Stimulated activated CD8-positive, alpha-beta memory T cell treated with anti-CD3 and anti-CD28 coated beads, Interleukin-2, amount 100 ng/mL, for 48 hours (primary cell): ENCODE measurements around the gene RHBDF1.
"Not testable (repeated sequence)": the region's sequence is repeated elsewhere in the genome, so short reads cannot be mapped to it uniquely, and the experiment has no call there.

ENCODE experiments used
- DNase-seq, 2 donors: peaks; one replicate each; pipeline ENCODE4 v3.0.0-alpha.2; 2020; ENCODE audit warnings: low read depth in 2 of 2

RHBDF1 gene

DNA sequence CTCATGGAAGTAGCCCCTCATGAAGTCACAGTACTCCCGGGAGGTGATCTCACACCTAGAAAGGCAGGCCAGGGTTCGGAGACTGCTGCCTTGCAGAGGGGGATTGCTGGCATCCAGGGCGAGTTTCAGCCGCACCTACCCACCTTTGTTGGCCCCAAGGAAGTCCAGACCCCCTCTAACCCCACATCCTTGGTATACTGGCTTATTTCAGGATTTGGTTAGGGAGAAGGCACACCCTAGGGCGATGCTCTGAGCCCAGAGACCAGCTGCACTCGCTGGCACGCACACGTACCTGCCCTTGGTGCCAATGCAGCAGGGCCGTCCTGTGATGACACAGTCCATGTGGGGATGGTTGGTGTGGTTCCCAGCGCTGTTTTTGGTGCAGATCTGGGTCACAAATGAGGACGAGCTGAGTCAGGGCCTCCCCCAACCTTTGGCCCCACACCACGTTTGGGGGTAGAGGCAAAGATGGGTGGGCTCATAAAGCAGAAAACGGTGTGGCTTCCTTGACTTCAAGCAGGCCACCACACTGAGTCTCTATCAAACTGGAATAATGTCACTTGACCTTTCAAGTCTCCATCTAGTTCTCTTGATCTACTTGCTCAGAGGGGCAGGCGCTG, 12.9 kb downstream of the RHBDF1 start:
- no peak for DNase-seq

DNA sequence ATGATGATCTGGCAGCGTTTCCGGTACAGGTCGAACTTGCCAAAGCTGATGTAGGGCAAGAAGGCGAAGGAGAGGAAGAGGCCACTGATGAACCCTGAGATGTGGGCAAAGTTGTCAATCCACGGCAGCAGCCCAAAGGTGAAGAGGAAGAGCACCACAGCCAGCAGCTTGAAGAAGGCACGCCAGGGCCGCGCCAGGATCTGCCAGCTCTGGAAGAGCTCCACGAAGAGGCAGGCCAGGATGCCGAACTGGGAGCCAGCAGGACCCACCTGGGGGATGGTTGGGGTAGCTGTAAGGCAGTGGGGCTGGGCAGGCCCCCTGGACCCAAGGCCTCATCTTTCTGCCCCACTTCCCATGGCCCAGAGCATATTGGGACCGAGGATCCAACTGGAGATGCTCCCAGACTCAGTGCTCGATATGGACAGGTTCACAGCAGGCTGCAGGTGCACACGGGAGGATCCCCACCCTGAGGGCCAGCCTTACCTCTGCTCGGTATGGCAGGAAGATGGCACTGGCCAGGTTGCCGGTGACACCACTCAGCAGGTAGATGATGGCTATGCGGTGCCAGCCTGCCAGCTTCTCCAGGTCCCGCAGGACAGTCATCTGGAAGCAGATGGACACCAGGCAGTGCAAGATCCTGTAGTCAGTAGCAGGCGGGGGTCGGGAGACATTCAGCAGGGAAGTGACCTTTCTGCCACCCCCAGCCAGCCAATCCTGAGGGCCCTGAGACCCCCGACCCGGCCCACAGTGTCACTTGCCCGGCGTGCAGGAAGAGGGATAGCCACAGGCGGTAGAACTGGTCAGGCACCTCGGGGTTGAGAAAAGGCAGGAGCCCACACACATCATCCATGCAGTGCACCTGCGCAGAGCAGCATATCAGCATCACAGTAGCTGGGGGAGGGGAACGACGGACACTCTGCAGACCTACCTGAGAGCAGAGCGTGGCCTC, 13.7 kb downstream of the RHBDF1 start:
- no peak for DNase-seq

DNA sequence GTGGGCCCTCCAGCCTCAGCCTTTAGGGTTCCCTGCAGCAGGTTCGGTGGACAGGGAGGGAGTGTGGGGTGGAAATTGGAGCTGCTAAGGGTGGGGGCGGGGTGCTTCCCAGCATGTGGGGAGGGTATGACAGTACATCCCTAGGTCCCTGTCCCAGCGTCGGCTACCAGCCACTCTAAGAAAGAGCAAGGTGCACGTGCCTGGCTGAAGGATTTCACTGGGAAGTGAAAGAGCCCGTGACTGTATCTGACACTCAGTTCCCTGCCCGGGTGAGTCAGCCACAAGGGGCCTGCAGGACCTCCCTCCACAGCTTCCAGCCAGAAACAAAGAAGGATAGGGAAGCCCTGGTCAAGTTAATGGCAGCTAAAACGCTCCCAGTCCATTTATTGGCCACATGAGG, 14.7 kb downstream of the RHBDF1 start:
- DNase-seq, result no peak

DNA sequence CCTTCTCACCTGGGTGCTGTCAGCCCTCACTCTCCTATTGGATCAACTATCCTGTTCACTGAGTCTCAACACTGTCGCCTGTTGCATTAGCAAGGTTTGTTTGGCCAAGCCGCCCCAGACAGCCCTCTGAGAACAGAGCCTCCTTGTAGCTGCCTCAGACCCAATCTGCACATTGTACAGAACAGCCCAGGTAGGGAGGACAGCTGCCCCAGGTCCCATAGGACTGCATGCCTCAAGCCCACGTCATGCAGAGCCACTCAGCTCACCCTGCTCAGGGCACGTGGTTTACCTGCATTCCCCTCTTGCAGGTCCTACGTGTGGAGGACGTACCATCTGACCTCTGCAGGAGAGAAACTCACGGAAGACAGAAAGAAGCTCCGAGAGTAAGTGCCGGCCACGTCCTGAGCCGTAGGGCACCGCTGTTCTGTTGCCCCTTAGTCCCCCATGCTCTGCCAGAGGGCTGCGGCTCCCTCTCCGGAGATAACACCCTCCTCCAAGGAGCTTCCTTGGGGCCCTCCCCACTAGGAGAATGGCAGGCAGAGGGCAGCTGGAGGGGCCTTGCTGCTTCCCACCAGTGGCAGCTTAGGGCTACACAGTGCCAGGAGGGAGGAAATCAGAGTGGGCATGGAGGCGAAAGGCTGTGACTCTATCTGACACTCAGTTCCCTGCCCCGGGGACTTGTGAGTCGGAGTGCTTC, 16.1 kb downstream of the RHBDF1 start:
- DNase-seq, result no peak

DNA sequence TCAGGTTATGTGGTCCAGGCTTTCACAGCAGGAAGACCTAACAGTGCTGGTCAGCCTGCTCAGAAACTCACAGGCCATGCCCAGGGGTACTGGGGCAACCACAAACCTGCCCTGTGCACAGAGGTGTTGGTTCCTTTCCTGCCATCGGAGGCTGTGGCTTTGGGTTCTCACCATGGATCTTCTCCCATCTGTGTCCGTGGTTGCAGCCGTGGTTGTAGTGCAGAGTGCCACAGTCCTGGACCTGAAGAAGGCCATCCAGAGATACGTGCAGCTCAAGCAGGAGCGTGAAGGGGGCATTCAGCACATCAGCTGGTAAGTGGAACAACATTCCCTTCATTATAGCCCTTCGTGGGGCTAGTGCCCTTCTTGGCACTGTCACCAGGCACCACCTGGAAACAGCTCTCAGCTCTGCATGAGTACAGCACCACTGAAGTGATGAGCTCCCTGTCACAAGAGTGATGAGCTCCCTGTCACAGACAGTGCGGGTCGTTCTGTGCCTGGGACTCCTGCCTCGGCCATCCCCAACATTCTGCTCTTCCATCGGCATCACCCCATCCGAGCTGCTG, 16.8 kb downstream of the RHBDF1 start:
- DNase-seq, result no peak

DNA sequence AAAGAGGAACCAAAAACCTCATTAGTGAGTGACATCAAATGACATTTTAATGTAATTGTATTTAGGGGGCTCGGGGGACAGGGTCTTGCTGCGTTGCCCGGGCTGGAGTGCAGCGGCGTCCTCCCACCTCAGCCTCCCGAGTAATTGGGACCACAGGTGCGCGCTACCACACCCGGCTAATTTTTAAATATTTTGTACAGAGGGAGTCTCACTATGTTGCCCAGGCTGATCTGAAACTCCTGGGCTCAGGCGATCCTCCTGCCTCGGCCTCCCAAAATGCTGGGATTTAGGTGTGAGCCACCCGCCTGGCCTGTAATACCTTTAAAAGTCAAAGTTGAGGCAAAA, 18.2 kb downstream of the RHBDF1 start:
- no peak for DNase-seq

DNA sequence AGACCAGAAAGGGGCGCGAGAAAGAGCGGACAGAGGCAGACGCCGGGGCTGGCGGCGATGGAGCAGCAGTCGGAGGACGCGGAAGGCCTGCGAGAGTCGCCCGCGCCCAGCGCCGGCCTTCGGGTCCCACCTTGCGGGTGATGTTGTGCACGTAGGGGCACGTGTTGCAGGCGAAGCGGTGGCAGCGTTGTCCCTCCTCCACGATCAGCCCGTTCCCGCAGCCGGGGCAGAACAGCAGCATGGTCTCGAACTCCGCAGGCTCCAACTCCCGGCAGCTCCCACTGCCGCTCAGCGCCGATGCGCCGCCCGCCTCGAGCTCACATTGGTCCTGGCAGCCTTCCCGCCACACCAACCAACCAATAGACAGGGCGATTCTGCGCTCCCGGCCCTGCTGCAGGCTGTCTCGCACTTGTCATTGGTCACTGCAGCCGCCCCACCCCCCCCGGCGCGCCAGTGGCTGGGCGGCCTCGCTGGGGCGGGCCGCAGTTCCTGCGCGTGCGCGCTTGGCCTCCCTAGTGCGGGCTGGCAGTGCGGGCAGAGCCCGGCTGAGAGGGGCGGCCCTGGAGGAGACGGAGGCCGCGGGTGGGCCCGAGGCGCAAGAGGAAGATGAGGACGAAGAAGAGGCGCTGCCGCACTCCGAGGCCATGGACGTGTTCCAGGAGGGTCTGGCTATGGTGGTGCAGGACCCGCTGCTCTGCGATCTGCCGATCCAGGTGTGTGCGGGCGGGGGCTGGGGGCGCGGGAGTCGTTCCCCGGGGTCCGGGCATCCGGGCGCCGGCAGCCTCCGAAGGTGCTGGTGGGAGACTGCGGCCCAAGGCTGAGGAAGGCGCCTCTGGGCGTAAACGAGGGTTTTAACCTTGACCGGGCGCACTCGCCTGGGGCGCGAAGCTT, 18.8 kb downstream of the RHBDF1 start, which contains the start of the genes POLR3K and SNRNP25:
POLR3K (minus strand) TSS at position 263 of the 891 bp plus-strand sequence; CDS start at position 241, 22 bp downstream.
SNRNP25 (plus strand) TSS at position 483 of the 891 bp plus-strand sequence; CDS start at position 672, 189 bp downstream.
- peak; percentile 96 to 97 for DNase-seq

DNA sequence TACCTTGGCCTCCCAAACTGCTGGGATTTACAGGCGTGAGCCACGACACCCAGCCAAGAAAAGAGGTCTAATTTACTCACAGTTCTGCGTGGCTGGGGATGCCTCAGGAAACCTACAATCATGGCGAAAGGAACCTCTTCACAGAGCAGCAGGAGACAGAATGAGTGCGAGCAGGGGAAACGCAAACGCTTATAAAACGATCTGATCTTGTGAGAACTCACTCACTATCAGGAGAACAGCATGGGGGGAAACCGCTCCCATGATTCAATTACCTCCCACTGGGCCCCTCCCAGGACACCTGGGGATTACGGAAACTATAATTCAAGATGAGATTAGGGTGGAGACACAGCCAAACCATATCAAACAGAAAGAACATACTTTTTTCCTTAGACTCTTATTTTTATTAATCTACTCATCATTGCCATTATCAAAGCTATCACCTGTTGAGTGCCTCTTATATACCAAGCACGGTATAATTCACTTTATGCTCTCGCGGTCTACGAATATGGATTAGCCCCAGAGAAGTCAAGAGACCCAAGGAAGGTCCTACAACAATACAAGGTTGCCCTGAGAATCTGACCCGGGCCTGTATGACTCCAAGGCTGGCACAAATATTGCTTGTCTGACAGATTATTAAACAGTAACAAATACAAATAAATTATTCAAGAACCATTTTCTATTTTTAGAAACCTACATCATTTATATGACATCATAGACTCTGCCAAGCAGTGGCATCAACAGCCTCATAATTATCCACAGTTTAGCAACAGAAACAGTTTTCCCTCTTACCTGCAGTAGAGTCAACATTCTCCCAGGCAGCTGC, 21.5 kb downstream of the RHBDF1 start:
- DNase-seq, result no peak

DNA sequence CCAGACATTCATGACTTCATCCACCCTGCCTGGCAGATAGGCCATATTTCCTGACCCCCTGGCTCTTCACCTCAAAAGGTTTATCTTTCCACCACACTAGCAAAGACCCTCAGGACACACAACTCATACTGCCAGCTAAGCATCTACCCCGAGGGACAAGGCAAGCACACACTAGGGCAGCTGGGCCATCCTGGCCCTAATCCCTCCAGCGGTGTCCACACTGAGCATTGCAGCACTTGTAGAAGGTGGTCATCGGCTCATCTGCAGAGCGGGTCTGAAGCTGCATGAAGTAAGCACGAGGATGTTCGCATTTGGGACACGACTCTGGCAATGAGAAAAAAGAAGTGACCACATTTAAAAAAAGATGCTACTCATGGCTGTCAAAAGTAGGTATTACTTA, 25.2 kb downstream of the RHBDF1 start:
- DNase-seq, result no peak

DNA sequence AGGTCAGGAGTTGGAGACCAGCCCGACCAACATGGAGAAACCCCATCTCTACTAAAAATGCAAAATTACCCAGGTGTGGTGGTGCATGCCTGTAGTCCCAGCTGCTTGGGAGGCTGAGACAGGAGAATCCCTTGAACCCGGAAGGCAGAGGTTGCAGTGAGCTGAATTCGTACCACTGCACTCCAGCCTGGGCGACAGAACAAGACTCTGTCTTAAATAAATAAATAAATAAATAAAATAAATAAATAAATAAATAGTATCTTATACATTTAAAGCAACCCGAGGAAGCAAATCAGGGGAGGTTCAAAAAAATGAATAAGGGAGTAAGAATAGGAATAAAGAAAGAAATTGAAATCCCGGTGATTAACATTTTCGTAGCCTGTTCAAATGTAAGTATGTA, 25.9 kb downstream of the RHBDF1 start:
- DNase-seq, result not testable (repeated sequence)

DNA sequence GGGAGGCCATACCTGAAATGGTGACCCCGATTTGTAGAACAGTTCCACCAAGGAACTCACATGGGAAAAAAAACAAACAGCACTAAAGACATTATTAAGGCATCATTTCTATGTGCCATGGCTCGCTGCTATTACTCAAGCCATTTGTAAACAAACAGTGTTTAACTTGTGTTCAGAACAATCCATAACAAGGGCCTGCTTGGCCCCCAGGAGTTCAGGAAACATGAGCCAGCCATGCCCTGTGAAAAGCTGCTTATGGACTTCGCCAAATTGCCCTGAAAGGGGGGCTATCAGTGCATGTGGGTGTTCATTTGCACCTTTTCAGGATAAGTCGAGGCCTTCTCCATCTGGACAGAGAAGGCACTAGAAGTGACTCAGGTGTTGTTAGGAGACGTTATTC, 27.0 kb downstream of the RHBDF1 start:
- no peak for DNase-seq

DNA sequence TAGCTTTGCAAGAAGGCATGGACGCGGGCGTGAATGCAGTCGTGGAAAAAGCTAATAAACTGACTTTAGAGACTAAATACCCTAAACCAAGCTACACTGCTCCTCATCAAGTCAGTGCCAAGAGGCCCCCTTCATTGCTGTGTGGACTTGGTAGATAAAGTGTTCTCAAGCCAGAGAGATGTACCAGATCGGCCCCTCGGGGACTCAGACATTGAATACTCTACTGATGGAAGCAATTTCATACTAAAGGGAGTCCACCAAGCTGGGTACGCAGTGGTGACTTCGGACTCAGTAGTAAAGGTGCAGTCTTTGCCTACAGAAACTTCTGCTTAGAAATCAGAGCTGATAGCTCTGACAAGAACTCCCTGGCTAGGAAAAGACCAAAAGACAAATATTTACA, 27.8 kb downstream of the RHBDF1 start:
- DNase-seq, result no peak

DNA sequence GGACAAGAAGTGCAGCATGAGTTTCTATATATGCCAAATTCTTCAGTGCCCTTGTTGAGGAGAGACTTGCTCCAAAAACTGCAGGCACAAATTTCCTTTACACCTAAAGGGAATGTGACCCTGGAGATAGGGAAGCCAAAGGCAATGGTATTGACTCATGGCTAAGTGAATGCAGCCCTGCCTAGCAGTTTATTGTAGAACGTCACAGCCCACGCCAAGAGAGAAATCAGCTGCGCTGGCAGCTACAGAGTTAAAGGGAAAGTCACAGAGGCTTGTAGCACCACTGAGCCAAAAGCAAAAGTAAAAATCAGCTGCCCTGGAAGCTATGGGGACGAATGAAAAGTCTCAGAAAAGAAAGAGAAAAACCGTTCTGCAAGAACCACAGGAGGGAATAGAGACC, 29.1 kb downstream of the RHBDF1 start:
- no peak for DNase-seq

DNA sequence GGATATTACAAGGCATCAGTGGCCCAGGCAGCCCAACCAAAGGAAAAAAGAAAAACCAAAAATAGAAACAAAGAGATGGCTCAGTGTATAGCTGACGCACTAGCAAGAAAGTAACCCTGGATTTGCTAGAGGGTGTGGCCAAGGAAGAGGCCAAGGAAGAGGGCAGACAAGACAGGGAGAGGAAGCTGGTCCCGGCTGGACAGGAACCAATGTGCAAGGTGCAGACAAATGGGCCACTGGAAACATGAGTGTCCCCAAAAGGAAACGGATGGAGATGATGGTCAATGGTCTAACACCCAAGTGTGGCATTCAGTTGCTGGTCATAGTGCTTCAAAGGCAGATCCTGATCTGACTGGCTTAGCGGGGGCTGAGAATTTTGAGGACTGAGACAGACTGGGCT, 29.7 kb downstream of the RHBDF1 start:
- no peak for DNase-seq

DNA sequence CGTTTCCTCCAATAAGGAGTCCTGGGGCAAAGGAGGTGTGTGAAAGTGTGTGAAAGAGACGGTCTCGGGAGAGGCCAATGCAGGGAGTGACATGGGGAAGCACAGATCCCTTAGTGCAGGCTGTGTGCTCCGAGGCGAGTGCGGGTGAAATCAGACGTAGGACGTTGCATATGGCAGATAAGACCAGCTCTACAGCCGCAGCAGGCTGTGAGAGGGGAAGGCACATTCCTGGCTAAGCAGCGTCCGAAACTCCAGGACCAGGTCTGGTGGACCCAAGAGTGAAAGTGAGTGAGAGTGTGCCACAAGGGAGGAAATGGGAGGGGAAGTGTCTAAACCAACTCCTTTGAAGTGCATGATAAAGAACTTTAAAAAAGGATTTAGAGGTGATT, 30.4 kb downstream of the RHBDF1 start:
- DNase-seq, result no peak

DNA sequence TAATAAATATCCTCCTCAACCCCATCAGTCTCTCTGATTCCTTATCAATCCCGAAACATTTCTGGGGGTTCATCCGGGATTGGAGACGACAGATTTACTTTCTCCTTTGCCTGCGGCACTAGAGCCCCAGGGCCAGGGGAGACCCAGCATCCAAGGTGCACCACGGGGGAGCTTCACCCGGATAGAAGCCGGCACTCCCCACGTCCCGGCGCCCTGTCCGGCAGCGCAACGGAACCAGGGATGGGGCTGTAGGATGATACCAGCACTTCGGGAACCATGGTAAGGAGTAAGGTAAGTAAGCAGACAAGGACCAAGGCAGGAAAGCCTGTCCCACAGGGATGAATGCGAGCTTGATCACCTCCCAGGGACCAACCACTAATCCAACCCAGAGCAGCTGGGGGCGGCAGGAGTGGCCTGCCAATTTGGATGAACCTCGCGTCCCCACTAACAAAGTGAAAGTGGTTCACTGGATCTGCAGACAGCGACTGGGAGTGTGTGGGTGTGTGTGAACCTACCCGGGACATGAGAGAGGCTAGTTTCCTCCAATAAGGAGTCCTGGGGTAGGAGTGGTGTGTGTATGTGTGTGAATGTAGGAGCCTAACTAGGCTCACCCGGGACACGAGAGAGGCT, 30.9 kb downstream of the RHBDF1 start:
- no peak for DNase-seq

DNA sequence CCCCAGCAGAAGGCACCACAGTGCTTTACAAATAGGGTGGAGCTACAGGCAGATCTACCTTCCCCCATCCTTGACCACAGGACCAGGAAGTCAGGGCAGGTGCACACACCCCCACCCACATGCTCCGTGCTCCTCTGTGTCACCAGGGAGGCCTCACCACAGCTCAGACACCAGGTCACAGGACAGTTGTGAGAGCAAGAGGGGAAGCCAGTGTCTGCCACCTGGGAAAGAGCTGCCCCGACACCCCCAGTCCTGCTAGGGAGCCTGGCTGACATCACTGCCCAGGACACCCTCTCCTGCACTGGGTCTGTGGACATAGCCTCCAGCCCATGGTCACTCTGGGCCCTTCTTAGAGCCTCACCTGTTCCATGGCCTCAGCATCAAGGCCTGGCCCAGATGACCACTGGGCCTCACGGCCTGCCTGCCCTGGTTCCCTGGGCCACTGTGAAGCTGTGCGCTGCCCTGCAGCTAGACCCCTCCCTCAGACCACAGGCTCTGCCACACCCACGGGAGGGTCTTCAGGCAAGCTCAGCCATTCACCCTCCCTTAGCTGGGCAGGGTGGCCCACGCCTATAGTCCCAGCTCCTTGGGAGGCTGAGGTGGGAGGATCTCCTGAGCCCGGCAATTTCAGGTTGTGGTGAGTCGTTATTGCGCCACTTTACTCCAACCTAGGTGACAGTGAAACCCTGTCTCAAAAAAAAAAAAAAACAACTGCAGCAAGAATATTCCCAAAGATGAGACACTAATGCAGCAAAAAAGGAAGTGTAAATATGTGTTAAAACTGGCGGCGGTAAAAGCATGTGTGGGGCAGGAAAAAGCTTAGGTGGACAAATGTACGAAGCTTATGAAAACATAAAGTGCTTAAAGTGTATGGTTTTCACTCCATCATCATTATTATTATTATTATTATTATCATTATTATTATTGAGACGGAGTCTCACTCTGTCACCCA, 33.2 kb downstream of the RHBDF1 start:
- DNase-seq, result peak; percentile 13 to 30

DNA sequence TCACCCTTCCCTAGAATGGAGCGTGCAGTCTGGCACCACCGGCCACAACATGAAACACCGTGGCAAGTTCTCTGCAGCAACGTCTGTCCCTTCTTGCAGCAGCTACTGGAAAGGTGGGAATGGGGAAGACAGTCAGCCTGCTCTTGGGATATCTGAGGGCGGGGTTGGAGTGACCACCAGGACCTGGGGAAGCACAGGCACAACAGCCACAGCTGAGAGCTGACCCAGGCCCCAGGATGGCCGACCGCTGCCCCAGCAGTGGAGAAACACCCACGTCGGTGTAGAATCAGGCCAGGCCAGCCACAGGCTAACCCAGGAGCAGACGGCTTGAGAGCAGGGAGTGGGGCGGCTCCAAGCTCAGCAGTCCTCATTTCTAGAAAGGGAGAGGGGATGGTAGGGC, 34.2 kb downstream of the RHBDF1 start:
- not testable (repeated sequence) for DNase-seq

DNA sequence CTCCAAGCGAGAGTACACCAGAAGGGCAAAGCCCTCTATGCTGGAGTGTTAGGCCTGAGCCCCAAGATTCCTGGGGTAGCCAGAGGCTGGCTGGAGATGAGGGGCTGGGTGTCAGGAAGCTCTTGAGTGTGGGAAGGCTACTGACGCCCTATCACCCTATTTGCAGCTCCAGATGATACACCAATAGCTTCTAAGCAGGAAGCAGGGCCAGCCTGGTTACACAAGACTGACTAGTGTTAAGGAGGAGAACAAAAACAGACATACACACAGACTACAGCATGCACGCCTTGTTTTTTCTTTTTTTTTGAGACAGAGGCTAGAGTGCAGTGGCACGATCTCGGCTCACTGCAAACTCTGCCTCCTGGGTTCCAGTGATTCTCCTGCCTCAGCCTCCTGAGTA, 34.9 kb downstream of the RHBDF1 start:
- no peak for DNase-seq
